IPS DF 6.9 (cell line): ENCODE data around the gene KIAA0930.

Source experiments
- DNase-seq: peaks from one replicate; pipeline ENCODE4 v3.0.0-alpha.2; 2013; ENCODE audit warnings: low read depth, low spot score
- H3K27ac ChIP-seq: one replicate; pipeline ENCODE4 v1.5.1; 2013; ENCODE audit warnings: low read length, control low read depth
- H3K27me3 ChIP-seq: 2 replicates; pipeline ENCODE4 v1.6.1; 2013; ENCODE audit warnings: mild to moderate bottlenecking, low read length; ENCODE audit not compliant: control insufficient read depth, insufficient read depth
- H3K36me3 ChIP-seq: 2 replicates; pipeline ENCODE4 v1.6.1; 2013; ENCODE audit warnings: low read length; ENCODE audit not compliant: control insufficient read depth, insufficient read depth
- H3K4me1 ChIP-seq: 2 replicates; pipeline ENCODE4 v1.6.1; 2013; ENCODE audit warnings: low read length; ENCODE audit not compliant: control insufficient read depth, insufficient read depth
- H3K4me3 ChIP-seq: 2 replicates; pipeline ENCODE4 v1.5.1; 2013; ENCODE audit warnings: mild to moderate bottlenecking, low read length
- H3K9me3 ChIP-seq: 2 replicates; pipeline ENCODE4 v1.6.1; 2013; ENCODE audit warnings: low read length, inconsistent platforms; ENCODE audit not compliant: control insufficient read depth, insufficient read depth
- WGBS: extraction: QIAGEN DNeasy Blood & Tissue Kit; methylation state at CpG from one replicate; pipeline ENCODE4 v1.1.7; 2013; ENCODE audit warnings: mixed read lengths, missing lambda C conversion rate; ENCODE audit not compliant: insufficient read length, insufficient coverage; 5-methylcytosine and 5-hydroxymethylcytosine counted together

KIAA0930 gene

DNA sequence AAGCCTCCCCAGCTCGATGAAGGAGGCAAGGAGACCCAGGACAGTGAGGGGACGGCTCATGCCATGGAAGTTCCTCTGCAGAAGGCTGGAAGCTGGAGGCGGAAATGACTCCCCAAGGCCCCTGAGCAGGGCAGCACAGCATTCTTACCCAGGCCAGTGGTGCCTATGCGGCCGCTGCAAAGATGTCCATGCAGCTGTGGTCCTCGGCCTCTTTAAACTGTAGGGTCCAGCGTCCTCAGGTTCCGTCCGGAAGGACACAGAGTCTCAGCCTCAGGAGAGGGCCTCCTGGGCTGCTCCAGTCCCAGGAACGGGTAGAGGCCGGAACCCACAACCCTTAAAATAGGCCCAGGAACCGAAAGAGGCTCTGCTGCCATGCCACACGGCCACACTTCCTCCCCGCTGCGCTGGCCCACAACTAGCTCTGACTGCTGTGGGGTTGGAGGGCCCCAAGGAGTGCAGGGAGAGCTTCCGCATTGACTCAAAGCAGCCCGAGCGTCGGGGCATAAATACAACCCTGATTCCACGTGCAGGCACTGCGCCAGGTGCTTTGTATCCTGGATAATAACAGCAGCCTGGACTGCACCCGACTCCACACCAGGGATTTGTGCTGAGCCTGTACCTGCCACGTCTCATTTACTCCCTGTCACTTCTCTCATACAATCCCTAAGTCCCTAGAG, 5.5 kb downstream of the KIAA0930 start:
- no peak for DNase-seq

DNA sequence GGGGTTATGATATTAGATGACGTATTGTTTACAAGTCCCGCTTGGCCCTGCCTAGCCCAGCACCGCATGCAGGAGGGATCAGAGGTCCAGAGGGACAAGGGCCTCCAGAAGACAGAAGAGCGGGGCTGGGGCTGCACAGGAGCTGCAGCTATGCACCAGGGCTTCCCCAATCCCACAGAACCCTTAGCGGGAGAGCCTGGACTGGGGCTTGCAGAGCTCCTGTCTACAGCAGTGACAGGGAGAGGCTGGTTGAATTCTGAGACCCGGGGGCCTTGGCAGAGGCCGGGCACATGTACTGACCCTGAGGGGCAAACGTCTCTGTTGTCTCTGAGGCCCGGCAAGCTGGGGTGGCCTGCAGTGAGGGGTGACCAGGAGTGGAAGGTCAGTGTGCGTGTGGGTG, 6.9 kb downstream of the KIAA0930 start:
- no peaks in the 10 kb centered on the region for H3K27me3 ChIP-seq
- DNase-seq = no peak
- no peaks in the 10 kb centered on the region; the same call in 1 of the 2 replicates for H3K4me1 ChIP-seq
- no peak overlapping the region for H3K4me3 ChIP-seq
- WGBS = no CpG with 5 or more reads among the region's 10 CpGs
- no peak overlapping the region for H3K27ac ChIP-seq
- no peaks in the 10 kb centered on the region for H3K36me3 ChIP-seq
- H3K9me3 ChIP-seq = no peaks in the 10 kb centered on the region

More for the DNA sequence above, 5.5 kb downstream of the KIAA0930 start:
- Histone ChIP-seq H3K4me3 (no peak overlapping the region), H3K27ac (no peak overlapping the region), H3K4me1 (peaks cover 5% of the 10 kb centered on the region), H3K36me3 (no peaks in the 10 kb centered on the region), H3K27me3 (no peaks in the 10 kb centered on the region), H3K9me3 (no peaks in the 10 kb centered on the region)
- no CpG with 5 or more reads among the region's 23 CpGs for whole genome bisulfite sequencing

- H3K36me3 ChIP-seq = no peaks in the 10 kb centered on the region
- no CpG with 5 or more reads among the region's 10 CpGs for whole genome bisulfite sequencing
- no peaks in the 10 kb centered on the region for H3K9me3 ChIP-seq
- no peak for DNase-seq
- H3K27me3 ChIP-seq = no peaks in the 10 kb centered on the region
- no peak overlapping the region for H3K4me3 ChIP-seq
- H3K4me1 ChIP-seq = no peaks in the 10 kb centered on the region; the same call in 1 of the 2 replicates
- H3K27ac ChIP-seq = no peak overlapping the region
Measured at GRCh38 chr22:45233386-45233785, 7.3 kb downstream of the KIAA0930 start.

DNA sequence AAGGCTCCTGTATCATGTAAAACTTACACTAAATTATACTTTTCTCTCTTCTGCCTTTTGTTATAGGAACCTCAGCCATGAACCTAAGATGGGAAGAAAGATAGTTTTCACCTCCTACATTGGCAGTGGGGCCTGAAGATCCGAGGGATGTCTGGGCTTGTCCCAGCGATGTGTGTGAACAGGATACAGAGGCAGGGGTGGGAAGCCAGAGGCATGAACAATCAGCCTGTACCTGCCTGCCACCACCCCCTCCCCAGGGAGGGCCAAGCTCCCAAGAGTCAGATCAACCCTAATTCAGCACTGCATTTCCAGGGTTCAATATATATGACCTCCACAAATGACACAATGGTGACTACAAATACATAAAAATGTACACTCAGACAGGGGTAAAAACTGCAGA, 9.4 kb downstream of the KIAA0930 start:
- Histone ChIP-seq H3K27ac (no peak overlapping the region), H3K9me3 (no peaks in the 10 kb centered on the region), H3K36me3 (no peaks in the 10 kb centered on the region), H3K4me3 (no peak overlapping the region), H3K27me3 (no peaks in the 10 kb centered on the region), H3K4me1 (peaks cover 1% of the 10 kb centered on the region; the same call in 1 of the 2 replicates)
- WGBS = no CpG with 5 or more reads among the region's 2 CpGs
- DNase-seq = no peak

- Histone ChIP-seq H3K27ac (no peak overlapping the region), H3K36me3 (no peaks in the 10 kb centered on the region), H3K27me3 (no peaks in the 10 kb centered on the region), H3K4me3 (no peak overlapping the region), H3K4me1 (peaks cover 4% of the 10 kb centered on the region; the same call in 1 of the 2 replicates), H3K9me3 (no peaks in the 10 kb centered on the region)
- DNase-seq = no peak
- no CpG with 5 or more reads among the region's 16 CpGs for WGBS
Measured at GRCh38 chr22:45230026-45230721, 10.5 kb downstream of the KIAA0930 start.

DNA sequence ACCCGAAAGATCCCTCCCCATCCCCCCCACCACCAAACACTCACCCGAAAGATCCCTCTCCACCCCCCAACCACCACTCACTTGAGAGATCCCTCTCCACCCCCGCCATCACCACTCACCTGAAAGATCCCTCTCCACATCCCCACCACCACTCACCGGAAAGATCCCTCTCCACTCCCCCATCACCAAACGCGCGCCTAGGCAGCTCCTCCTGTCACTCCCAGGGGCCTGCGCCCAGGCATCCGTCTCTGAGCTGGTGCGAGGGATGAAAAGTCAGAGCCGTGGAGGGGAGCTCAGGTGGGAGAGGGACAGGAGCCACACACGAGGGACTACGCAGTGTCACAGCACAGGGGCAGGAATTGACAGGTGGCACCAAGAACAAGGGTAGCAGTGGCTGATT, 11.5 kb downstream of the KIAA0930 start:
- H3K4me1 ChIP-seq = peaks cover 4% of the 10 kb centered on the region; the same call in 1 of the 2 replicates
- no peak overlapping the region for H3K27ac ChIP-seq
- no peaks in the 10 kb centered on the region for H3K36me3 ChIP-seq
- no peak overlapping the region for H3K4me3 ChIP-seq
- no peak for DNase-seq
- H3K27me3 ChIP-seq = no peaks in the 10 kb centered on the region
- WGBS = no CpG with 5 or more reads among the region's 13 CpGs
- no peaks in the 10 kb centered on the region for H3K9me3 ChIP-seq

DNA sequence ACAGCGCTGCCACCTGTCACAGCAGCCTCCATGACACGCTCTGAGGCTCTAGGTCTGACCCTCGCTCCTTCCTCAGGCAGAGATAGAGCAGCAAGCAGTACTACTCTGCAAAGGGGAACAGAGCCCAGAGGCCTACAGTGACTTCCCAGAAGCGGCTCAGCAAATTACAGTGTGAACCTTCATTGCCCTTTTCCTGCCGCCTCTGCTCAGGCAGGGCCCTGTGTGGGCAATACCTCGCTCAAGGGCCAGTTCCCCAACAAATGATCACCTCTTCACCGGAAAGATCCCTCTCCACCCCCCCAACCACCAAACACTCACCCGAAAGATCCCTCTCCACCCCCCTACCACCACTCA, 12.3 kb downstream of the KIAA0930 start:
- DNase-seq = no peak
- H3K27ac ChIP-seq = no peak overlapping the region
- H3K9me3 ChIP-seq = no peaks in the 10 kb centered on the region
- H3K36me3 ChIP-seq = no peaks in the 10 kb centered on the region
- no peaks in the 10 kb centered on the region for H3K27me3 ChIP-seq
- 100% methylated on average over 2 of the region's 8 CpGs for WGBS
- peaks cover 4% of the 10 kb centered on the region; the same call in 1 of the 2 replicates for H3K4me1 ChIP-seq
- H3K4me3 ChIP-seq = no peak overlapping the region

DNA sequence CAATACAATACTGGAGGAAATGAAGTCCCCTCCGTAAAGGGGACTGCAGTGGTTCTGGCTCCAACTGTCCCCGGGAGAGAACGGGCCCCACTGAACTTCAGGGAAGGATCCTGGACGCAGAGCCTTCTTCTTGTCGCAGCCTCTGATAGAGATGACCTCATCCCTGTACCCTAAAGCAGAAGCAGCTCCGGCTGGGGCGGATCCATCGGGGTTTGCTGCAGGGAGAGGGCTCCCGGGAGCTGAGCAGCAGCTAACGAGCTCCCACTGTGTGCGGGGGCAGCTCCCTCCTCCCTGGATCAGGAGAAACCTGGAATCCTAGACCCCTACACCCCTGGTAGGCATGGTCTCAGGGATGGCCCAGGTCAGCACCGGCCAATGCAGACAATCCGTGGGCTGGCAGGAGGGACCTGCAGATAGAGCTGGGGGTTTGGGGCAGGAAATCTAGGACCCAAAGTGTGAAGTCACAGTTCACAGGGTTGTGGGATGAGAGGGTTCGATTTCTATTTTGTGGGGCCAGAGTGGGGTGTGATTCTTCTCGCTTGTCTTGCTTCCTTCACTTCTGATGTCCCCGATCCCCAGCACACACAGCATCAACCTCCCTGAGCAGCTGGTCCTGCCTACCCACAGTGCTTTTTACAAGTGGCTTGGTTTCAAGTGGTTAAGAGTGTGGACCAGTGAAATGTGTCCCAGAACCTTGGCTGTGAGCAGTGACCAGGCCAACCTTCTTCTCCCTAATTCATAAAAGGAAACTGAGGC, 12.9 kb downstream of the KIAA0930 start:
- Histone ChIP-seq H3K4me3 (no peak overlapping the region), H3K9me3 (no peaks in the 10 kb centered on the region), H3K27me3 (no peaks in the 10 kb centered on the region), H3K27ac (no peak overlapping the region), H3K36me3 (no peaks in the 10 kb centered on the region), H3K4me1 (peaks cover 4% of the 10 kb centered on the region; the same call in 1 of the 2 replicates)
- DNase-seq = no peak
- no CpG with 5 or more reads among the region's 16 CpGs for WGBS

GRCh38 chr22:45226503-45227186, 14.0 kb downstream of the KIAA0930 start:
- H3K4me1 ChIP-seq = peaks cover 4% of the 10 kb centered on the region; the same call in 1 of the 2 replicates
- no peaks in the 10 kb centered on the region for H3K9me3 ChIP-seq
- no peak for DNase-seq
- no peaks in the 10 kb centered on the region for H3K27me3 ChIP-seq
- no peaks in the 10 kb centered on the region for H3K36me3 ChIP-seq
- H3K27ac ChIP-seq = no peak overlapping the region
- H3K4me3 ChIP-seq = no peak overlapping the region
- WGBS = no CpG with 5 or more reads among the region's 17 CpGs
